HepG2 (cell line): Measurements from ENCODE around the gene ALG9. TPM values are rescaled to one million over a fixed set of nuclear protein-coding genes. Genes with fewer than 3 reads are reported as not detected.

Source experiments
- CREB1 ChIP-seq, 2 experiments: fragments of 450-650 bp in 1 of 2; IDR thresholded peaks; 2 replicates each; pipeline ENCODE4 v1.6.1; 2016 to 2017; ENCODE audit warnings: control low read depth in 1 of 2, mild to moderate bottlenecking in 1 of 2, missing compliant biosample characterization in 1 of 2, missing genetic modification characterization in 1 of 2
- DRAP1 ChIP-seq: IDR thresholded peaks from 2 replicates; pipeline ENCODE4 v1.6.1; 2016; ENCODE audit warnings: missing genetic modification reagents, missing compliant biosample characterization
- ELF1 ChIP-seq: sonication (generic); formaldehyde crosslinking; IDR thresholded peaks from 2 replicates; pipeline ENCODE4 v1.4.0; 2020; ENCODE audit warnings: missing genetic modification reagents
- ELF3 ChIP-seq: IDR thresholded peaks from 2 replicates; pipeline ENCODE4 v1.6.1; 2016; ENCODE audit warnings: missing genetic modification reagents, missing compliant biosample characterization
- EP300 ChIP-seq, 3 experiments: sonication (generic) in 1 of 3; formaldehyde crosslinking in 1 of 3; IDR thresholded peaks; 2 replicates each; pipeline versions ENCODE4 v1.5.1 to v1.6.1; 2011 to 2020; ENCODE audit warnings: low read depth in 2 of 3, low read length in 2 of 3, borderline replicate concordance in 1 of 3, improper control_type of control experiment in 1 of 3, mild to moderate bottlenecking in 1 of 3, missing genetic modification reagents in 1 of 3, moderate library complexity in 1 of 3
- ERF ChIP-seq: IDR thresholded peaks from 2 replicates; pipeline ENCODE4 v1.6.1; 2018; ENCODE audit warnings: missing biosample characterization, missing genetic modification reagents
- FOXK1 ChIP-seq: sonication (generic); formaldehyde crosslinking; IDR thresholded peaks from 2 replicates; pipeline ENCODE4 v1.4.0; 2020; ENCODE audit warnings: low read depth, missing genetic modification reagents, borderline replicate concordance
- FOXP4 ChIP-seq: sonication (generic); formaldehyde crosslinking; IDR thresholded peaks from 2 replicates; pipeline ENCODE4 v1.4.0; 2020; ENCODE audit warnings: missing genetic modification reagents
- HMGXB4 ChIP-seq, 2 experiments: sonication (generic) in 1 of 2; formaldehyde crosslinking in 1 of 2; IDR thresholded peaks; 2 replicates each; pipeline versions ENCODE4 v1.4.0 to v1.6.1; 2018 to 2020; ENCODE audit warnings: missing genetic modification reagents in 2 of 2, borderline replicate concordance in 1 of 2, low read depth in 1 of 2, mild to moderate bottlenecking in 1 of 2, missing biosample characterization in 1 of 2
- ISL2 ChIP-seq: sonication (generic); formaldehyde crosslinking; IDR thresholded peaks from 2 replicates; pipeline ENCODE4 v1.5.0; 2020; ENCODE audit warnings: missing genetic modification reagents
- KAT8 ChIP-seq: IDR thresholded peaks from 2 replicates; pipeline ENCODE4 v1.6.1; 2016; ENCODE audit warnings: missing genetic modification reagents, missing compliant biosample characterization
- KDM2A ChIP-seq: sonication (generic); formaldehyde crosslinking; IDR thresholded peaks from 2 replicates; pipeline ENCODE4 v1.4.0; 2020; ENCODE audit warnings: low read depth, missing genetic modification reagents, borderline replicate concordance
- KDM5A ChIP-seq: fragments of 200-600 bp; sonication (generic); IDR thresholded peaks from 2 replicates; pipeline ENCODE4 v1.7.0; 2018; ENCODE audit warnings: antibody characterized with exemption, mild to moderate bottlenecking, low read length, borderline replicate concordance
- NR2F2 ChIP-seq: IDR thresholded peaks from 2 replicates; pipeline ENCODE4 v1.6.1; 2012; ENCODE audit warnings: low read depth, inconsistent platforms, borderline replicate concordance
- RXRB ChIP-seq: IDR thresholded peaks from 2 replicates; pipeline ENCODE4 v1.6.1; 2016; ENCODE audit warnings: borderline replicate concordance, missing genetic modification reagents, missing compliant biosample characterization
- SOX13 ChIP-seq, 3 experiments: fragments of 450-650 bp in 1 of 3; sonication (generic) in 1 of 3; formaldehyde crosslinking in 1 of 3; IDR thresholded peaks in 2 of 3; conservative IDR thresholded peaks in 1 of 3; 2 replicates each; pipeline versions ENCODE4 v1.5.0 to v1.6.1; 2016 to 2020; ENCODE audit warnings: antibody characterized with exemption in 1 of 3, mild to moderate bottlenecking in 1 of 3, missing compliant biosample characterization in 1 of 3, missing genetic modification reagents in 1 of 3, moderate library complexity in 1 of 3
- ZKSCAN1 ChIP-seq: fragments of 150-350 bp; IDR thresholded peaks from 2 replicates; pipeline ENCODE4 v1.6.1; 2014; ENCODE audit warnings: low read length
- ZNF136 ChIP-seq: sonication (generic); formaldehyde crosslinking; IDR thresholded peaks from 2 replicates; pipeline ENCODE4 v1.8.1; 2022; ENCODE audit warnings: low read depth, mild to moderate bottlenecking, moderate library complexity, missing genetic modification reagents
- ZNF275 ChIP-seq: sonication (generic); formaldehyde crosslinking; IDR thresholded peaks from 2 replicates; pipeline ENCODE4 v1.8.0; 2022; ENCODE audit warnings: missing genetic modification reagents, mild to moderate bottlenecking, inconsistent platforms, borderline replicate concordance
- ZNF317 ChIP-seq: sonication (generic); formaldehyde crosslinking; IDR thresholded peaks from 2 replicates; pipeline ENCODE4 v1.5.0; 2020; ENCODE audit warnings: mild to moderate bottlenecking, missing genetic modification reagents
- ZNF709 ChIP-seq: sonication (generic); formaldehyde crosslinking; IDR thresholded peaks from 2 replicates; pipeline ENCODE4 v1.5.0; 2020; ENCODE audit warnings: mild to moderate bottlenecking, missing genetic modification reagents
- ZSCAN22 ChIP-seq: sonication (generic); formaldehyde crosslinking; IDR thresholded peaks from 2 replicates; pipeline ENCODE4 v1.4.0; 2020; ENCODE audit warnings: mild to moderate bottlenecking, missing genetic modification reagents
- polyA plus RNA-seq, 8 experiments: library from polyadenylated mRNA; depleted of rRNA in 3 of 8; stranded (reverse) in 7 of 8; unstranded in 1 of 8; fragments of >200 nt; fragmentation: Illumina TruSeq in 4 of 8; extraction: Trizol in 4 of 8; gene quantifications; 2 replicates each; pipeline versions ENCODE4 v1.2.1 to v1.2.3, GENCODE V29; 2011 to 2016; ENCODE audit warnings: low read depth in 4 of 8, missing spikeins in 1 of 8, mixed read lengths in 1 of 8; ENCODE audit not compliant: insufficient read depth in 1 of 8
- total RNA-seq, 5 experiments: library from RNA; depleted of rRNA; stranded (reverse); fragments of >200 nt; fragmentation: Illumina TruSeq; extraction: Trizol; gene quantifications; 2 replicates each; pipeline ENCODE4 v1.2.3, GENCODE V29; 2016; ENCODE audit warnings: low read depth in 1 of 5

ALG9 gene
- total and polyA plus RNA-seq, 2 of the 13 experiments (the other 11 are each of a cell fraction or from before 2014, with no cell fraction given), result 39.4 to 40.6 TPM

GRCh38 chr11:111841370-111842053 lies 29.9 kb downstream of the ALG9 start (continued):
- TF ChIP-seq ZKSCAN1 (0 out of 2 replicates have a peak, but pooled peaks have one; percentile 26), CREB1 (IDR thresholded peaks at IDR 0.05) (no peak), CREB1 (CRISPR knock-in tag; IDR thresholded peaks at IDR 0.05) (peak; percentile 47; the same call in 1 of the 2 replicates), ZNF136 (CRISPR knock-in tag) (no peak), KAT8 (CRISPR knock-in tag) (0 out of 2 replicates have a peak, but pooled peaks have one; percentile 42), ERF (CRISPR knock-in tag) (0 out of 2 replicates have a peak, but pooled peaks have one; percentile 35), EP300 (IDR thresholded peaks at IDR 0.05; ENCODE audit: low read depth in 2 of 2, low read length in 2 of 2) (no peak), EP300 (CRISPR knock-in tag; IDR thresholded peaks at IDR 0.05; ENCODE audit: borderline replicate concordance) (no peak), FOXP4 (0 out of 2 replicates have a peak, but pooled peaks have one; percentile 25), RXRB (peak; percentile 56; the same call in 1 of the 2 replicates), NR2F2 (no peak), ZNF709 (CRISPR knock-in tag) (0 out of 2 replicates have a peak, but pooled peaks have one; percentile 34), ZSCAN22 (CRISPR knock-in tag) (no peak), KDM2A (CRISPR knock-in tag) (peak; percentile 41; the same call in 1 of the 2 replicates), SOX13 (IDR thresholded peaks at IDR 0.05) (no peak), SOX13 (CRISPR knock-in tag; conservative IDR thresholded peaks at IDR 0.05 in 1 of 2, IDR thresholded peaks at IDR 0.05 in 1 of 2) (peak in 1 of 2 experiments; percentile 29; a peak in 1 of 4 replicates), ELF3 (CRISPR knock-in tag) (peak; percentile 48), FOXK1 (no peak), ELF1 (CRISPR knock-in tag) (no peak), ZNF275 (no peak), KDM5A (no peak), ISL2 (0 out of 2 replicates have a peak, but pooled peaks have one; percentile 7), ZNF317 (no peak), DRAP1 (CRISPR knock-in tag) (no peak), HMGXB4 (CRISPR knock-in tag; IDR thresholded peaks at IDR 0.05; ENCODE audit: borderline replicate concordance in 1 of 2, low read depth in 1 of 2) (peak; percentile 36 to 40; a peak in 1 of 4 replicates)
